HG02885 (cell line): ENCODE data around the gene ZBTB37.
"Not testable (repeated sequence)": the region's sequence is repeated elsewhere in the genome, so short reads cannot be mapped to it uniquely, and the experiment has no call there.

ENCODE experiments used
- ATAC-seq: cut with Tn5 transposase; IDR thresholded peaks from one replicate; pipeline ENCODE4 v1.9.1; 2021; ENCODE audit warnings: mild to moderate bottlenecking; ENCODE audit not compliant: unreplicated experiment, poor library complexity

The ZBTB37 gene

GRCh38 chr1:173864179-173864867 is 3.9 kb upstream of the ZBTB37 start:
- no peak for ATAC-seq

GRCh38 chr1:173865468-173866164 is 2.6 kb upstream of the ZBTB37 start:
- no peak for ATAC-seq

- no peak for ATAC-seq
These were observed 1.6 kb upstream of the ZBTB37 start for GRCh38 chr1:173866413-173867115.

GRCh38 chr1:173867141-173867752 is 933 bp upstream of the ZBTB37 start:
- no peak for ATAC-seq

- peak; percentile 72 for ATAC-seq
These were observed 371 bp upstream of the ZBTB37 start, which contains the start of gene GAS5 for GRCh38 chr1:173867753-173868265. GAS5 (minus strand) TSS chr1:173867989.

- no peak for ATAC-seq
These were observed 810 bp downstream of the ZBTB37 start for GRCh38 chr1:173869021-173869359.

- peak; percentile 25 for ATAC-seq
These were observed 2.3 kb downstream of the ZBTB37 start for GRCh38 chr1:173870252-173871075.

- no peak for ATAC-seq
These were observed 2.9 kb downstream of the ZBTB37 start for GRCh38 chr1:173871091-173871490.

GRCh38 chr1:173871500-173871899 is 3.3 kb downstream of the ZBTB37 start:
- ATAC-seq = no peak

- no peak for ATAC-seq
These were observed 8.6 kb downstream of the ZBTB37 start for GRCh38 chr1:173876732-173877131.

DNA sequence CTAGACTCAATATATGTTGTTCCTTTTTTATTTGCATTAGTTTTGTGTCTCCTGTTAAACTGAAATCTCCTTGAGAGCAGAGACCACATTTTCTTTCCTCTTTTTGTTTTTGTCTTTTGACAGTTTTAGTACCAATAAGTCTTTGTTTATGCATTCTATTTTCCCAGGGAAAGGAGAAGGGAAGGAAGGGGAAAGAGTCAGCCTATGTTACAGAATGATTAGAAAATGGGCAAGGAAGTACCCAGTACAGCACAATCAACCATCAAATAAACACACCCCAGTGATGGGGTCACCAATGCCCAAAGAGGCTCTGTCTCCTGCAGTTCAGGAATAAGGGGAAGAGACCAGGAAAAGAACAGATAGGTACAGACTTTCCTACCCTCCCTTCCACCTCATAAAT is 10.1 kb downstream of the ZBTB37 start:
- ATAC-seq = no peak

DNA sequence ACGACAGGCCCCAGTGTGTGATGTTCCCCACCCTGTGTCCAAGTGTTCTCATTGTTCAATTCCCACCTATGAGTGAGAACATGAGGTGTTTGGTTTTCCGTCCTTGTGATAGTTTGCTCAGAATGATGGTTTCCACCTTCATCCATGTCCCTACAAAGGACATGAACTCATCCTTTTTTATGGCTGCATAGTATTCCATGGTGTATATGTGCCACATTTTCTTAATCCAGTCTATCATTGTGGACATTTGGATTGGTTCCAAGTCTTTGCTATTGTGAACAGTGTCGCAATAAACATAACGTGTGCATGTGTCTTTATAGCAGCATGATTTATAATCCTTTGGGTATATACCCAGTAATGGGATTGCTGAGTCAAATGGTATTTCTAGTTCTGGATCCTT is 12.9 kb downstream of the ZBTB37 start:
- ATAC-seq = not testable (repeated sequence)

DNA sequence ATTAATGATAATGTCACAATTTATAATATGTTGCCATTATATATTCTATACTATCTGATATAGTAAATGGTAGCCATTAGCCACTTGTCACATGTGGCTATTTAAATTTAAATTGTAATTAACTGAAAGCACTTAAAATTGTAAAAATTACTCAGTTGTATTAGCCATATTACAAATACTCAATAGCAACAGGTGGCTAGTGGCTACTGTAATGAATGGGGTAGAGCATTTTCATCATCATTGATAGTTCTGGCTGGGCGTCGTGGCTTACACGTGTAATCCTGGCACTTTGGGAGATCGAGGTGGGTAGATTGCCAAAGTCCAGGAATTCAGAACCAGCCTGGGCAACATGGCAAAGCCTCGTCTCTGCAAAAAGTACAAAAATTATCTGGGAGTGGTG is 16.5 kb downstream of the ZBTB37 start:
- no peak for ATAC-seq

GRCh38 chr1:173886746-173887611 is 18.8 kb downstream of the ZBTB37 start:
- no peak for ATAC-seq

- ATAC-seq = no peak
These were observed 19.4 kb downstream of the ZBTB37 start for GRCh38 chr1:173887627-173888026.

DNA sequence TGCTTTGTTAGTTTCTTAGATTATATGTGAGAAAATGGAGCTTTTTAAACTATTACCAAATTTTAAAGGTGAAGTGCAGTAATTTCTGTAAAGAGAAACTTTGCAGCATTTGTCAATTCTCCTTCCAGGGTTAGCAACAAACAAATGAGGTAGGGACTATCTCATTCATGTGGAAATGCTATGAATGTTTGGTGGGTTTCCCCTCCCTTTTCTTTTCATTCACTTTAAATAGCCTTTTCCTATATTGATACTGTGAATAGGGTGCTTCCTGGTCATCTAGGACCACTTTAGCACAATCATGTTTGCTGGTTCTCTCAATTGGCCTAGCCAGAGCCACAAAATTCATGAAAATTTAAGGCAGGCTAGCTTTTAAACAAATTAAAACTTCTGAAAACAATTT is 20.6 kb downstream of the ZBTB37 start:
- ATAC-seq = no peak

GRCh38 chr1:173889885-173890284 is 21.7 kb downstream of the ZBTB37 start:
- ATAC-seq = no peak

DNA sequence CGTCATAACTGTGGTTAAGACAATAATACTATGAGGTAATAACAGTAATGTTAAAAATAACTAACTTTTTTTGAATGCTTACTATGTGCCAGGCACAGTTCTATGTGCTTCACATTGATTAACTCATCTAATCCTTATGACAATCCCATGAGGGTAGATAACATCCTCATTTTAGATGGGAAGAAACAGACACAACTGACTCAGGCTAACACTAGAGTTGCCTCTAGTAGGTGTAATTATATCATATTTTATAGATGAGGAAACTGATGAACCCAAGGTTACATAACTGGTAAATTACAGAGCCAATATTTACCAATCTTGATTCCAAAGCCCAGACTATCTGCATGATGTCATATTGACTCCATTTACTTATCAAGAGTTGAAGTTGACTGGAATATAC is 25.4 kb downstream of the ZBTB37 start:
- no peak for ATAC-seq

GRCh38 chr1:173894189-173894588 is 26.0 kb downstream of the ZBTB37 start:
- ATAC-seq = no peak
